Prostate gland (tissue), 2 donors: ENCODE results near the gene USP15.

Source experiments
- POLR2A ChIP-seq: fragments of 450-650 bp; IDR thresholded peaks from one replicate; pipeline ENCODE4 v1.6.1; 2016; ENCODE audit warnings: antibody characterized with exemption, mild to moderate bottlenecking
- TF ChIP-seq, protein P1 (sequence below), 4 experiments: fragments of 200-600 bp in 2 of 4; fragments of 450-650 bp in 2 of 4; sonication (generic) in 2 of 4; IDR thresholded peaks; 1 replicate in 3 of 4; 2 replicates in 1 of 4; pipeline ENCODE4 v1.5.1; 2016 to 2019; ENCODE audit warnings: antibody characterized with exemption in 4 of 4, mild to moderate bottlenecking in 2 of 4, moderate library complexity in 2 of 4

GRCh38 chr12:62279058-62279457 is 18.9 kb downstream of the USP15 start:
- TF ChIP-seq, protein P1, sequence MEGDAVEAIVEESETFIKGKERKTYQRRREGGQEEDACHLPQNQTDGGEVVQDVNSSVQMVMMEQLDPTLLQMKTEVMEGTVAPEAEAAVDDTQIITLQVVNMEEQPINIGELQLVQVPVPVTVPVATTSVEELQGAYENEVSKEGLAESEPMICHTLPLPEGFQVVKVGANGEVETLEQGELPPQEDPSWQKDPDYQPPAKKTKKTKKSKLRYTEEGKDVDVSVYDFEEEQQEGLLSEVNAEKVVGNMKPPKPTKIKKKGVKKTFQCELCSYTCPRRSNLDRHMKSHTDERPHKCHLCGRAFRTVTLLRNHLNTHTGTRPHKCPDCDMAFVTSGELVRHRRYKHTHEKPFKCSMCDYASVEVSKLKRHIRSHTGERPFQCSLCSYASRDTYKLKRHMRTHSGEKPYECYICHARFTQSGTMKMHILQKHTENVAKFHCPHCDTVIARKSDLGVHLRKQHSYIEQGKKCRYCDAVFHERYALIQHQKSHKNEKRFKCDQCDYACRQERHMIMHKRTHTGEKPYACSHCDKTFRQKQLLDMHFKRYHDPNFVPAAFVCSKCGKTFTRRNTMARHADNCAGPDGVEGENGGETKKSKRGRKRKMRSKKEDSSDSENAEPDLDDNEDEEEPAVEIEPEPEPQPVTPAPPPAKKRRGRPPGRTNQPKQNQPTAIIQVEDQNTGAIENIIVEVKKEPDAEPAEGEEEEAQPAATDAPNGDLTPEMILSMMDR (IDR thresholded peaks at IDR 0.05), result no peak
- TF ChIP-seq POLR2A, result no peak
